NCI-H524 (cell line): ENCODE results near the gene OGFR.

Experiments
- DNase-seq, 2 experiments: peaks; one replicate each; lab custom pipeline; 2025; lab: John Stamatoyannopoulos, UW

OGFR gene

GRCh38 chr20:62782149-62782892, 22.3 kb upstream of the OGFR start:
- peak in 1 of 2 experiments; percentile 38 for DNase-seq

GRCh38 chr20:62782893-62783278, 21.7 kb upstream of the OGFR start:
- peak in 1 of 2 experiments; percentile 38 for DNase-seq

- DNase-seq = no peak
Observed at GRCh38 chr20:62784497-62784896, 20.1 kb upstream of the OGFR start.

GRCh38 chr20:62785393-62785792, 19.2 kb upstream of the OGFR start:
- DNase-seq = no peak

- peak in 1 of 2 experiments; percentile 27 for DNase-seq
Observed at GRCh38 chr20:62786157-62786556, 18.5 kb upstream of the OGFR start.

- no peak for DNase-seq
Observed at GRCh38 chr20:62787321-62787720, 17.3 kb upstream of the OGFR start.

GRCh38 chr20:62787866-62788265, 16.8 kb upstream of the OGFR start:
- DNase-seq = no peak

- DNase-seq = no peak
Observed at GRCh38 chr20:62788607-62789006, 16.0 kb upstream of the OGFR start.

GRCh38 chr20:62790075-62790474, 14.6 kb upstream of the OGFR start:
- no peak for DNase-seq

- peak; percentile 88 to 96 for DNase-seq
Observed at GRCh38 chr20:62791301-62792181, 13.1 kb upstream of the OGFR start.

GRCh38 chr20:62792182-62792939, 12.3 kb upstream of the OGFR start:
- DNase-seq = no peak

GRCh38 chr20:62792940-62793756, 11.5 kb upstream of the OGFR start:
- no peak for DNase-seq

- DNase-seq = no peak
Observed at GRCh38 chr20:62793757-62794006, 11.0 kb upstream of the OGFR start.

- DNase-seq = peak; percentile 72 to 93
Observed at GRCh38 chr20:62794007-62794724, 10.5 kb upstream of the OGFR start.

- DNase-seq = peak; percentile 53 to 74
Observed at GRCh38 chr20:62795023-62795761, 9.4 kb upstream of the OGFR start.

GRCh38 chr20:62796699-62797491, 7.7 kb upstream of the OGFR start:
- no peak for DNase-seq

- DNase-seq = no peak
Observed at GRCh38 chr20:62797671-62798532, 6.7 kb upstream of the OGFR start.

- DNase-seq = no peak
Observed at GRCh38 chr20:62799036-62799435, 5.6 kb upstream of the OGFR start.

GRCh38 chr20:62799459-62799858, 5.2 kb upstream of the OGFR start:
- DNase-seq = no peak
